K562 (cell line): ENCODE data around the gene B4GALNT4. TPM values are rescaled to one million over a fixed set of nuclear protein-coding genes. Genes with fewer than 3 reads are reported as not detected.
A peak's percentile ranks its signal among the peaks of the same experiment; 100 is the strongest.

Experiments used
- ATF1 ChIP-seq, 2 experiments: fragments of 450-650 bp in 1 of 2; IDR thresholded peaks; 2 replicates each; pipeline ENCODE4 v1.6.1; 2016; ENCODE audit warnings: missing compliant biosample characterization in 1 of 2, missing genetic modification characterization in 1 of 2
- CBX3 ChIP-seq, 2 experiments: IDR thresholded peaks; 1 replicate in 1 of 2; 2 replicates in 1 of 2; pipeline ENCODE4 v1.6.1; 2012; ENCODE audit warnings: inconsistent platforms in 2 of 2, low read length in 2 of 2, borderline replicate concordance in 1 of 2, control low read depth in 1 of 2
- CGGBP1 ChIP-seq: fragments of 250-450 bp; sonication (Bioruptor Pico); IDR thresholded peaks from 2 replicates; pipeline ENCODE4 v1.9.0; 2021; ENCODE audit warnings: mild to moderate bottlenecking
- FUS ChIP-seq: fragments of 200-400 bp; formaldehyde crosslinking; optimal IDR thresholded peaks from 2 replicates; pipeline ENCODE3; 2017; ENCODE audit warnings: low read depth, low read length
- GTF3C2 ChIP-seq: IDR thresholded peaks from 3 replicates; pipeline ENCODE4 v1.6.1; 2011; ENCODE audit warnings: borderline replicate concordance, mild to moderate bottlenecking, moderate library complexity; ENCODE audit not compliant: insufficient read length; ENCODE audit errors: extremely low read depth
- LEF1 ChIP-seq: fragments of 450-650 bp; IDR thresholded peaks from 2 replicates; pipeline ENCODE4 v1.6.1; 2016; ENCODE audit warnings: mild to moderate bottlenecking
- POU5F1 ChIP-seq: fragments of 150-350 bp; IDR thresholded peaks from 2 replicates; pipeline ENCODE4 v1.6.1; 2014; ENCODE audit warnings: borderline replicate concordance, low read length, low read depth, mild to moderate bottlenecking; ENCODE audit not compliant: partially characterized antibody
- PTRF ChIP-seq: fragments of 450-650 bp; IDR thresholded peaks from 2 replicates; pipeline ENCODE4 v1.6.1; 2016; ENCODE audit warnings: mild to moderate bottlenecking, missing genetic modification characterization, missing compliant biosample characterization
- PYGO2 ChIP-seq: fragments of 450-650 bp; IDR thresholded peaks from 2 replicates; pipeline ENCODE4 v1.6.1; 2016; ENCODE audit warnings: mild to moderate bottlenecking, missing genetic modification characterization, moderate library complexity, missing compliant biosample characterization
- RFX1 ChIP-seq: fragments of 450-650 bp; IDR thresholded peaks from 2 replicates; pipeline ENCODE4 v1.6.1; 2016; ENCODE audit warnings: mild to moderate bottlenecking, moderate library complexity
- STAT5A ChIP-seq: IDR thresholded peaks from 2 replicates; pipeline ENCODE4 v1.6.1; 2012; ENCODE audit warnings: low read length, inconsistent platforms, borderline replicate concordance
- TCFL5 ChIP-seq: fragments of 250-450 bp; sonication (Bioruptor Pico); conservative IDR thresholded peaks from 2 replicates; pipeline ENCODE4 v1.6.1; 2021; ENCODE audit warnings: mild to moderate bottlenecking, moderate library complexity, matching md5 sums
- TFAM ChIP-seq: fragments of 250-450 bp; sonication (Bioruptor Pico); conservative IDR thresholded peaks from 2 replicates; pipeline ENCODE4 v1.5.0; 2021; ENCODE audit warnings: mild to moderate bottlenecking, moderate library complexity
- ZBED1 ChIP-seq: IDR thresholded peaks from 2 replicates; pipeline ENCODE4 v1.6.1; 2014
- ZFP1 ChIP-seq: fragments of 450-650 bp; formaldehyde crosslinking; IDR thresholded peaks from 2 replicates; pipeline ENCODE4 v1.4.0; 2020; ENCODE audit warnings: mild to moderate bottlenecking, mixed read lengths
- ZHX1 ChIP-seq: fragments of 150-350 bp; conservative IDR thresholded peaks from 2 replicates; pipeline ENCODE4 v1.6.1; 2014; ENCODE audit warnings: low read length
- ZNF184 ChIP-seq: sonication (generic); formaldehyde crosslinking; IDR thresholded peaks from 2 replicates; pipeline ENCODE4 v1.5.0; 2020; ENCODE audit warnings: missing genetic modification reagents
- ZNF57 ChIP-seq: fragments of 450-650 bp; formaldehyde crosslinking; IDR thresholded peaks from 2 replicates; pipeline ENCODE4 v1.4.0; 2020; ENCODE audit warnings: mild to moderate bottlenecking, moderate library complexity
- ZNF766 ChIP-seq: fragments of 200-800 bp; sonication (Bioruptor generic); conservative IDR thresholded peaks from 2 replicates; pipeline ENCODE4 v1.6.1; 2016; ENCODE audit warnings: missing genetic modification characterization, missing compliant biosample characterization
- polyA plus RNA-seq, 8 experiments: library from polyadenylated mRNA; depleted of rRNA in 4 of 8; stranded (reverse) in 5 of 8; unstranded in 3 of 8; fragments of >200 nt; fragmentation: Nextera tagmentation in 2 of 8; fragmentation: Illumina TruSeq in 1 of 8; extraction: Ambion mirVana in 2 of 8; extraction: Trizol in 1 of 8; gene quantifications; 2 replicates each; pipeline versions ENCODE4 v1.2.1 to v1.2.3, GENCODE V29; 2011 to 2014; ENCODE audit warnings: inconsistent platforms in 1 of 8, missing spikeins in 1 of 8
- total RNA-seq, 7 experiments: library from RNA; depleted of rRNA in 6 of 7; stranded (reverse); fragments of >200 nt in 6 of 7; fragmentation: Illumina TruSeq in 2 of 7; extraction: Trizol in 2 of 7; gene quantifications; 2 replicates each; pipeline versions ENCODE4 v1.2.1 to v1.2.3, GENCODE V29; 2011 to 2021; ENCODE audit warnings: low replicate concordance in 1 of 7
- TF ChIP-seq, protein P1 (sequence below), 2 experiments: IDR thresholded peaks in 1 of 2; conservative IDR thresholded peaks in 1 of 2; 2 replicates each; pipeline ENCODE4 v1.6.1; 2016; ENCODE audit warnings: low read depth in 2 of 2, mild to moderate bottlenecking in 1 of 2, missing compliant biosample characterization in 1 of 2, missing genetic modification characterization in 1 of 2, moderate library complexity in 1 of 2

B4GALNT4 gene
- total and polyA plus RNA-seq, 9 of the 15 experiments (the other 6 are each of a cell fraction or from before 2014, with no cell fraction given) = 0.20 to 37.1 (median 10.8) TPM; not detected in 1

GRCh38 chr11:352456-353031 lies 16.8 kb upstream of the B4GALNT4 start (continued):
- TF ChIP-seq RFX1 = no peak
- TF ChIP-seq ZBED1 = no peak
- no peak for TF ChIP-seq FUS
- TF ChIP-seq PTRF (tag) = peak; percentile 96
- TF ChIP-seq ZNF57 (CRISPR knock-in tag) = peak; percentile 91
- no peak for TF ChIP-seq LEF1
- no peak for TF ChIP-seq ZHX1
- no peak for TF ChIP-seq POU5F1
- TF ChIP-seq PYGO2 (tag) = peak; percentile 96
- peak; percentile 92 for TF ChIP-seq TCFL5 (CRISPR knock-in tag)
- no peak for TF ChIP-seq TFAM (CRISPR knock-in tag)
- peak; percentile 94 for TF ChIP-seq ZNF766
- no peak for TF ChIP-seq STAT5A
- no peak for TF ChIP-seq ZNF184 (CRISPR knock-in tag)
- TF ChIP-seq ZFP1 (CRISPR knock-in tag) = peak; percentile 85
- TF ChIP-seq CBX3 (IDR thresholded peaks at IDR 0.05; ENCODE audit: borderline replicate concordance in 1 of 2, low read length in 2 of 2) = no peak
- TF ChIP-seq, protein P1, sequence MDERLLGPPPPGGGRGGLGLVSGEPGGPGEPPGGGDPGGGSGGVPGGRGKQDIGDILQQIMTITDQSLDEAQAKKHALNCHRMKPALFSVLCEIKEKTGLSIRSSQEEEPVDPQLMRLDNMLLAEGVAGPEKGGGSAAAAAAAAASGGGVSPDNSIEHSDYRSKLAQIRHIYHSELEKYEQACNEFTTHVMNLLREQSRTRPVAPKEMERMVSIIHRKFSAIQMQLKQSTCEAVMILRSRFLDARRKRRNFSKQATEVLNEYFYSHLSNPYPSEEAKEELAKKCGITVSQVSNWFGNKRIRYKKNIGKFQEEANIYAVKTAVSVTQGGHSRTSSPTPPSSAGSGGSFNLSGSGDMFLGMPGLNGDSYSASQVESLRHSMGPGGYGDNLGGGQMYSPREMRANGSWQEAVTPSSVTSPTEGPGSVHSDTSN (CRISPR knock-in tag; IDR thresholded peaks at IDR 0.05; ENCODE audit: low read depth) = no peak
- TF ChIP-seq, protein P1 (tag; conservative IDR thresholded peaks at IDR 0.05; ENCODE audit: low read depth) = peak; percentile 56; the same call in 1 of the 2 replicates
- TF ChIP-seq GTF3C2 = no peak
- TF ChIP-seq CGGBP1 (CRISPR knock-in tag) = no peak
- no peak for TF ChIP-seq ATF1 (CRISPR knock-in tag; IDR thresholded peaks at IDR 0.05)
- TF ChIP-seq ATF1 (tag; IDR thresholded peaks at IDR 0.05) = peak; percentile 66
